NCI-H2107 treated with DMSO at 0.1 percent for 48 hours (cell line): ENCODE results near the gene PAFAH1B2.
"Not testable (repeated sequence)": the region's sequence is repeated elsewhere in the genome, so short reads cannot be mapped to it uniquely, and the experiment has no call there.

Experiments used
- DNase-seq: peaks from one replicate; lab custom pipeline; 2025; ENCODE audit not compliant: unreplicated experiment; lab: John Stamatoyannopoulos, UW

The PAFAH1B2 gene

GRCh38 chr11:117127171-117127901 lies 16.8 kb upstream of the PAFAH1B2 start:
- DNase-seq, result peak; percentile 67

GRCh38 chr11:117128289-117128688 lies 15.8 kb upstream of the PAFAH1B2 start:
- DNase-seq, result no peak

GRCh38 chr11:117130396-117130795 lies 13.7 kb upstream of the PAFAH1B2 start:
- DNase-seq, result not testable (repeated sequence)

GRCh38 chr11:117130879-117131278 lies 13.2 kb upstream of the PAFAH1B2 start:
- DNase-seq, result no peak

GRCh38 chr11:117134431-117134830 lies 9.7 kb upstream of the PAFAH1B2 start:
- DNase-seq, result no peak

- not testable (repeated sequence) for DNase-seq
Observed at GRCh38 chr11:117134979-117135378, 9.1 kb upstream of the PAFAH1B2 start.

GRCh38 chr11:117137223-117138086 lies 6.6 kb upstream of the PAFAH1B2 start:
- not testable (repeated sequence) for DNase-seq

- peak; percentile 35 for DNase-seq
Observed at GRCh38 chr11:117143390-117143789, 697 bp upstream of the PAFAH1B2 start.

- DNase-seq, result no peak
Observed at GRCh38 chr11:117144477-117145392, 648 bp downstream of the PAFAH1B2 start.

- DNase-seq, result no peak
Observed at GRCh38 chr11:117145393-117145761, 1.3 kb downstream of the PAFAH1B2 start.

GRCh38 chr11:117146521-117146920 lies 2.4 kb downstream of the PAFAH1B2 start:
- DNase-seq, result no peak

GRCh38 chr11:117152066-117152465 lies 8.0 kb downstream of the PAFAH1B2 start:
- no peak for DNase-seq

GRCh38 chr11:117154468-117154867 lies 10.4 kb downstream of the PAFAH1B2 start:
- DNase-seq, result no peak

- DNase-seq, result no peak
Observed at GRCh38 chr11:117157507-117157906, 13.4 kb downstream of the PAFAH1B2 start.

GRCh38 chr11:117159892-117160291 lies 15.8 kb downstream of the PAFAH1B2 start:
- no peak for DNase-seq

- no peak for DNase-seq
Observed at GRCh38 chr11:117160826-117161225, 16.7 kb downstream of the PAFAH1B2 start.

GRCh38 chr11:117166491-117166890 lies 22.4 kb downstream of the PAFAH1B2 start:
- no peak for DNase-seq

GRCh38 chr11:117169736-117170135 lies 25.6 kb downstream of the PAFAH1B2 start:
- DNase-seq, result no peak

- no peak for DNase-seq
Observed at GRCh38 chr11:117170210-117170609, 26.1 kb downstream of the PAFAH1B2 start.

GRCh38 chr11:117171007-117171403 lies 26.9 kb downstream of the PAFAH1B2 start:
- DNase-seq, result no peak

- no peak for DNase-seq
Observed at GRCh38 chr11:117171404-117172061, 27.4 kb downstream of the PAFAH1B2 start.
